RKO (cell line): ENCODE measurements around the gene SPON1.
"Not testable (repeated sequence)": the region's sequence is repeated elsewhere in the genome, so short reads cannot be mapped to it uniquely, and the experiment has no call there.

Experiments used
- DNase-seq: peaks from one replicate; pipeline ENCODE4 v3.0.0-alpha.2; 2016; ENCODE audit warnings: low spot score

SPON1 gene

DNA sequence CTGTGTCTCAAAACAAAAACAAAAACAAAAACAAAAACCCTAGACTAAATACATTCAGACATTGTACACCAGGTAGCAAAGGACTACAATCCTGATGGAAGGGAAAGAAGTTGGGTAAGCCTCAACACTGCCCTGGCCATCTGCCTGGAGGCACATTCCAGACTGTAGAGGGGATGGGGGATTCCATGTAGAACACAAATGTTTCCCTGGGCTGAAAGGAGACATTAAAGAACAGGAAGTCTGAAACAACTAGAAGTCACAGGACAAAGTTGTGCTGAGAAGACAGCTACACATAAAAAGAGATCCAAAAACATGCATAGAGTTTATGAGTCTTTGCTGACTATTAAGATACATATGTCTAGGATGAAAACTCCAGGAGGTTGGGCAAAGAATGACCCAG, 312.6 kb downstream of the SPON1 start:
- DNase-seq: no peak

DNA sequence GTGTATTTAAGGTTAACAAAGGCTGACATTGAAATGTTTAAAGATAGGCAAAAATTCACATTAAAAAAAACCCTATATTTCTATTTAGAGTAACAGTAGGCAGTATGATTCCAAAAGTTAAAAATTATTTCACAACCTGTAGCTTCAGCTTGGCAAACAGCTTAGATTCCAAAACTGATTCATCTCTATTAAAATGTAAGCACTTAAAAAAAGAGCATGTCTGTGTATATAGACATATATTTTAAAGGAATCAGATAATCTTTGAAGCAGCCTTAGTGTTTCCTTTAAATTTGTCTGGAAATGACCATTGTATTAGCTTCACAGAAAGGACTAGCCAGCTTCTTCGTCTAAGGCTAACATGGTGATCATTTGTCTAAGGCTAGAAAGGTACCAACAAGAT, 316.3 kb downstream of the SPON1 start:
- not testable (repeated sequence) for DNase-seq

DNA sequence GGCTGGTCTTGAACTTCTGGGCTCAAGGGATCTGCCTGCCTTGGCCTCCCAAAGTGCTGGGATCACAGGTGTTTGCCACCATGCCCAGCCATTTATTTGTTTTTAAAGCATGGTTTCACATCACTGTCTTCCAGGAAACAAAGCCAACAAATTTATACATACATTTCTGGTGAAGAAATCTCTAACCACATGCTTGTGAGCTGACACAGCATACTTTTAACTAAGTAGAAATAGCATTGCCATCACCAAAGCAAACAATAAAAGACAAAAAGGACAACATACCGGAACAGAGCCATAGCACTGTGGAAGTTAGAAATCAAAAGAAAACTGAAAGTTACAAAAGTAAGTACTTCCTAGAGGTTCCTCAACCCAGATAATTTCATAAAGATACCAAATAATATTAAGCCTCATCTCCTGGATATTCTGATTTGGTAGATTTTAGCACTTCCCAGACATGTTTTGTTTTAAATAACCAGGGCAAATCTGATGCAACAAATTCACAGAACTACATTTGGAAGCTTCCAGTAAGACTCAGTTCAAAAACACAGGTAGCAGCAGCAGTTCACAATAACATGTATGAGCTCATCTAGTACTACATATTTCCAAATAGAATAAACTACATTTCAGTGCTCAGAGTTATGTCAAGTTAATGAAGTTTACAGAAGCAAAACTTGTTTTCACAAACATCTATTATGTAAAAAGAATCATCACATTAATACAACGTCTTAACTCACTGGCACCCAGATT, 325.8 kb downstream of the SPON1 start:
- no peak for DNase-seq

DNA sequence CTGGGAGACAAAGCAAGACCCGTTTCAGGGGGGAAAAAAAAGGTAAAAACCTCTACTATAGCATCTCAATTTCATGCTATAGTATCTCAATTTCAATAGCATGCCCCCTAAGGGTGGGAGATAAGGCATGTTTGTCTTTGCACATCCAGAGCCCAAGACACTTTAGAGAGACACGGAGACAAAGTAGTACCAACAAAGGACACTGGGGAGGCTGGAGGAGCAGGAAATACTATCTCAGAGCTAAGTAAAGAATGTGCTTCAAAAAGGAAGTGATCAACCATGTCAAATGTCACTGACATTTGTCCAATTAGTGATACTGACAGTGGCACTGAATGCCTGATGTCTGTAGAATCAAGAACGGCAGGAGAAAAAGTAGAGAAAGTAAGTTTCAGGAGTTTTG, 327.9 kb downstream of the SPON1 start:
- DNase-seq: peak; percentile 8

DNA sequence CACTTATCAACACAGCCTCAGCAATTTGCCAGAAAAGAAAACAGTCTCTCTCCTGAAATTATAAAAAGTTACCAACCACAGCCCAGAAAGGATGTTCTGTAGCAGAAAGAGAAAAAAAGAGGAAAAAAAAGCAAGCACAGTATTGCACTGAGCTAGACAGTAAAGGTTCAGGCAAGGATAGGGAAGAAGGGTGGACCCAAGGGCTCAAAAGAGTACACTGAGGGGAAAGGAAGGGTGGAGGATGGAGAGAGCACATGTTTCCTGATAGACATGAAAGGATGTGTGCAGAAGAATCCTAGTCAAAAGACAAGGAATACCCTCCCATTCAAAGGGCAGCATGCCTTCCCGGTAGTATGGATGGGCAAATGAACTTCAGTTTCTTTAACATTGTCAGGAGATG, 337.4 kb downstream of the SPON1 start:
- DNase-seq: no peak

DNA sequence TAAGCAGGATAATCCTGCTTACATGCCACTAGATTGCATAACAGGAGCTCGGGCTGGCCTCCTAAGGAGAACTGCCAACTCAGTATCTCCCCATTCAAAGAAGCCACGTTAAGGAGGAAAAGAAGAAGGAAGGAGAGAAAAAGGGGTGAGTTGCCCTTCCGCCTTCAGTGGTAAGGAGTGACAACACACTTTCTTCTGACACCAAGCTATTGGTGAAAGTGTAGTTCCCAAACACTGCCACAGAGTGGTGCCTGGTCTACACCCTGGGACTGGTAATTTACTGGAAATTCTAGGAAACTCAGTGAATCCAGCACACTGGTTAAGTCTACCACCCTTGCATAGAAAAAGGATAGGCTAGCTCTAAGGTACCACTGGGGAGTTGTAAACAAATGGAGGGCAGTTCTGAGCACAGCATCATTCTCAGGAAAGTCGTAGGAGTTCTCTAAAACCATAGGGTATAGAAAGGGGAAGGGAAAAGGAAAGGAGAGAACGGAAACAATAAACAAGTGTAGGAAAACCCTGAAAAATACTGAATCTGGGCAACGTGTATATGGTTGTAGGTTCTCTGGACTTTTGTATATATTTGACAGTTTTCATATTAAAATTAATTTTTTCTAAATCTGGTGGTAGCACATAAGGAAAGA, 338.3 kb downstream of the SPON1 start:
- DNase-seq: peak; percentile 81

DNA sequence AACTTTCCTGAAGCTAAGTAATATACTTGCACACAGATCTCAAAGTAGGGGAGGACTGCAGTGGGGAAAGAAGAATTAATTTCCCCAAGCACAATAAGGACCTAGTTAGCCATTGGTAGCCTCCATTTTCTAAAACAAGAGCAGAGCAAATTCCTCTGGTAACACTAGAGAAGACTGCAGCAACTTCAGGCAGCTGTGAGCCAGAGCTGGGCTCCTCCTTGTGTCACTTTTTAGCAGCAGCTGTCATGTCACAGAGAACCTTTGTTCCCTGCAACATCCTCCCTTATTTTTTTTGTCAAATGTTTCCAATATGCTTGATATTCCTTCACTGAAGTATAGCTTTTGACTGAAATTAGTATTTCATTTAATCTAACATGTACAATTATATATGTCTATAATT, 342.1 kb downstream of the SPON1 start:
- no peak for DNase-seq

DNA sequence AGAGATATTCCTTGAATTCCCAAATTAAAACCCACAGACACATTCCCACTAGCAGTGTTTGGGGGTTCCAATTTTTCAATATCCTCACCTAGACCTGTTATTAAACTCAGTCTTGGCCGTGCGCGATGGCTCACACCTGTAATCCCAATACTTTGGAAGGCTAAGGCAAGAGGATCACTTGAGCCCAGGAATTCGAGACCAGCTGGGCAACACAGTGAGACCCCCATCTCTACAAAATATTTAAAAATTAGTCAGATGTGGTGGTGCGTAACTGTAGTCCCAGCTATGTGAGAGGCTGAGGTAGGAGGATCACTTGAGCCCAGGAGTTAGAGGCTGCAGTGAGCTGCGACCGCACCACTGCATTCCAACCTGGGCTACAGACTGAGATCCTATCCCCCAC, 343.1 kb downstream of the SPON1 start:
- DNase-seq: no peak

DNA sequence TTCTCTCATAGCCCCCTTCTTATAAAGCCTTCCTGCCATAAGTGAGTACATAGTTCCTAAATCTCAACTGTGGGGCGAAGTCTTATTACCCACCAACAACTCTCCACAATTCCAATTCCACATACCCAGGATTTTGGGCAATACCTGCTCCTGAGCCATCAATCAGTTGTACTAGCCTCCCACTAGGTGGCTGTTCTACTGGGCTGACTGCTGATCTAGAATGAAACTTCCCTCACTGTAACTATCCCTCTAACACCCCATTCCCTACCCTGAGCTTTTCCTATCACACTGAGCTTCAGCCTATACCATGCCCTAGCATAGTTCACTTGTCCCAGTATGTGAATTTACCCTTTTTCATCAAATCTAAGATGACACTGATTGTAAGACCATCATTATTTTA, 344.0 kb downstream of the SPON1 start:
- no peak for DNase-seq

DNA sequence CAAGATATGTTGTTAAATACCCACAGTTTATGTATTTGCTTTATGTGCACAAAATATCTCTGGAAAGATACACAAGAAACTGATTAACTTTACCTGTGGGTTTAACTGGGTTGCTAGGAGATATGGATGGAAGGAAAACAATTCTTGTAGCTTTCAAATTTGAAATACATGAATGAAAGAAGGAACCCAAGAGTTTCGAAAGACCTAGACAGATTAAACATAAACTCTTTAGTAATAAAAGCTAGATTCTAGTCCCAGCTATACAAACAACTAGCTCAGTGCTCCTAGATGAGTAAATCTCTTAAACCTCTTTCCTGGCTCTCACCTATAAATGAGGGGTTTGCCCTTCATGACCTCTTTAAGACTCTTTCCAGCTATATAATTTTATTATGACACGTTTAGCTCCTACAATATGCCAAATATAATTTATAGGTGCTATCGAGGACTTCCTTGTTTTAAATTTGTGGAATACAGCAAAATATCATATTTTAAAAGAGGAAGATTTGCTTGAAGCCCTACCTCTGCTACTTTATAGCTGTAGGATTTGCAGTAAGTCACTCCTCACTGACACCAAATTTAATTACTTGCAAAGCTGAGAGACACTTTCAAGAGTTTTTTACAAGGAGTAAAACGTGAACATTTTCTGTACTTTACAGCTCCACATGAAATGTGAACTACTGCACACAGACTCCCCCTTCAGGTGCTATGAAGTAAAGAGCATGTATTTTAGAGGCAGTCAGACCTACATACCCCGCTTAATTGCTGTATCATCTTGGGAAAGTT, 345.8 kb downstream of the SPON1 start:
- DNase-seq: peak; percentile 65

DNA sequence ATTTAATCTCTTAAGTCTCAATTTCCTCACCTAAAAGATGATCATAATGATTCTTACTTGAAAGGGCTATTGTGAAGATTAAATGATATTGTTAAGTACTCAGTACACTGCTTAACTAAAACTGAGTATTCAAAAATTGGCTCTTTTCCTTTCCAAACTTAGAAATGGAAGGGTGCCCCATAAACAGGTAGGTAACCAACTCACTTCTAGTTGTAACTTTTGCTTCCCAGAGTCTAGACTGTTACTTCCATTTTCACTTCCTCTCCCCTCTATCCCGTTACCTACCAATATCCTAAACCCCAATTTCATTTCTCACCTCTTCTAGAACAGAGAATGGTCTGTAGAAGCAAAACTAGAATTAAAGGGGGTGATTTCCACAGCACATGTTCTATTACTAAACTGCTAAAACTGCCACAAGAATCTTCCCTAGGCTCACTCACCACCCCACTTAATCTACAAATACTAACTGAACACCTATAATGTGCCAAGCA, 346.4 kb downstream of the SPON1 start:
- DNase-seq: no peak

DNA sequence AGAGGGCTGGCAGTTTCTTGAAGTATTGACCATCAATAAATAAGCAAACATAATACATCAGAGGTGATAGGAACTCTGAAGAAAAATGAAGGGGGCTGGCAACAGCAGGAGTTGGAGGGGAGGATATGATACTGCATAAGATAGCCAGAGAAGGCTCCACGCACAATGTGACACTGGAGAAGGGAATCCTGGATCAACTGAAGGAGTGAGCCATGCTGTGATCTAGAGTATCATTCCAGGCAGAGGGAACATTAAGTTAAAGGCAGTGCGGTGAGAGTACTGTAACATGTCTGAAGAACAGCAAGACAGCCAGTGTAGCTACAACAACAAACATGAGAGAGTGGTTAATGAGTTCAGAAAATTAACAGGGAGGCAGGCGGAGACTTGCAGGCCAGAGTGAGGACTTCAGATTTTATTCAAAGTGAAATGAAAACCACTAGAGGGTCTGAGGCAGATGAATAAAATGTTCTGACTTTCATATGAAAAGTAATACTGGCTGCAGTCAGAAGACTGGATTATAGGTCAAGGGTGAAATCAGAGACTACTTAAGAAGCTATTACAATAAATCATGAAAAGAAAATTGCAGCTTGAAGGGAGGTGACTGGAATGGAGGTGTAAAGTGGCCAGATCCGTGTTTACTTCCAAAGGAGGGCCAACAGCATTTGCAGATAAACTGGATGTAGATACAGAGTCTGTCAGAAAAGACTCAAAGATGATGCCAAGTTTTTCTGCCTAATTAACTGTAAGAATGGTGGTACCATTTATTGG, 347.1 kb downstream of the SPON1 start:
- no peak for DNase-seq

DNA sequence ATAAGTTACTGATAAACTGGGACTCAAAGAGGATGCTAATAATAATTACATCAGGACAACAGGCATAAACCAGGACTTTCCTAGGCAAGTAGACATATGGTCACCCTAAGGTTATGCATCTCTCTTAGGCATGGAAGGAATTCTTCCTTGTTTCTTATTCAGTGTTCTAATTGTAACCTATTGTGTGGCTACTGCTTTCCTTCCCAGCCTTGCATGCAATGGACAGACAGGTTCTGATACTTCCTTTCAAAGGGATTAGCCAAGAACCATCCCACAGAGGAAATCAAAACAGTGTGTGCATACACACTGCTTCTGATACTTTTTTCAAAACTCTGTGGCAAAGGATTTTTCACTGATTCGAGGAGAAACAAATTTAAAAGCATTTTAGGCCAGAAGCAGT, 348.2 kb downstream of the SPON1 start:
- no peak for DNase-seq

DNA sequence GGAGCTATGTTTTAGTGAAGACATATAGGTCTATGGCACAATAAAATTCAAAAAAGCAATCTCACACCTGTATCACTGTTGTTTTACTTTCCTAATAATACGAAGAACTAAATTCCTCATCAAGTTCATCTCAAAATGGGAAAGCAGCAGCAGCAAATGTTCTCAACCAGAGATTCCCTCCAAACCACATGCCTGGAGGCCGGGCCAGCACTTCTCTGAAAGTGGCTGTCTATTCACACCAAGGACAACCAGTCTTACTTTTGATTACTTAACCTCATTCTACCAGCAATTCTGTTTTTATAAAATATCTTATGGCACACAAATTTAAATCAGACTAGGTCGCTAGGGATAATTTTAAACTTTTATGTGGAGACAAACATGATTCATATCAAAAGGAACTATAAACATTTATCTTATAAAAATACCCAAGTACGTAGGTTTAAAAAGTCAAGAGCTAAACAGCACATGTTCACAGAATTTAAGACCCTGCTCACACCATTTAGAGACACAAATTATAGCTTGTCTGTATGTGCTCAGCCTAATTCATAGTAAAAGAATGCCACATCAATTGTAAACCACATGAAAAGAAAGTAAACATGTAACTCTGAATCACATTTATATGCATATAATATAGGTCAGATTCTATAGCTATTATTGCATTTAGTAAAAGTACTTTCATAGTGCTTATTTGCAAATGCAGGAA, 350.4 kb downstream of the SPON1 start:
- no peak for DNase-seq

DNA sequence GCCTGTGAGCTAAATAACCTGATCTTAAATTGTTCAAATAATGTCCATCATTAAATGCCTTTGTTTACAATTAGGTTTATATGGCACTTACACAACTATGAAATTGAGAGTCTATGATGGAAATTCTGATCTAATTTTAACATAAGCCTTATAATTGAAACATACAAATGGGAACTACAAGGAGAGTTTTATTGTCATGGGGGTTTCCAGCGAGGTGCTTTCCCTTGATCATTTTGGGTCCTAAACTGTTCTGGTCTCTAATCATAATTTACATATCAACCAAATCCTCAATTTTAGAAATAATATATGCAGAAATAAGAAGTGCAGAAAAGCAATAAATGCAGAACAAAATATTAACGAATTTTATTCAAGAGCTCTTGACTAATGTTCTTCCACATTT, 351.6 kb downstream of the SPON1 start:
- DNase-seq: no peak

DNA sequence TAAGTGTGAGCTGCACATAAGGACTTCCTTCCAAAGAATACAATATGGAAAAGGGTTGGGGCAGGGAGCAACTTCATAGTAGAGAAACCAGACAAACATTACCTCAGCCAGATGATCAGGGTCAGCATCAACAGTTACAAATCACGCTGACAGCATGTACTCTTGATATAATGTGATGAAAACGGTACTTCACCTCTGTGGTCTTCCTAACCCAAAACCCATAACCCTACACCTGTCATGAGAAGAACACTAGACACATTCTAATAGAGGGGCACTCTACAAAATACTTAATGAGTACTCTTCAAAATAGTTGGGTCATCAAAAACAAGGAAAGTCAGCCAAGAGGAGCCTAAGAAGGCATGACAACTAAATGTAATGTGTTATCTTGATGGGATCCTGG, 352.6 kb downstream of the SPON1 start:
- DNase-seq: no peak
